ENCODE results near the gene ARL2BP. TPM values are rescaled to one million over a fixed set of nuclear protein-coding genes. Genes with fewer than 3 reads are reported as not detected.
A peak's percentile ranks its signal among the peaks of the same experiment; 100 is the strongest.

Gene ARL2BP
- total and polyA plus RNA-seq, 2 donors from 2014 or later: 53.9 to 61.5 TPM

DNA sequence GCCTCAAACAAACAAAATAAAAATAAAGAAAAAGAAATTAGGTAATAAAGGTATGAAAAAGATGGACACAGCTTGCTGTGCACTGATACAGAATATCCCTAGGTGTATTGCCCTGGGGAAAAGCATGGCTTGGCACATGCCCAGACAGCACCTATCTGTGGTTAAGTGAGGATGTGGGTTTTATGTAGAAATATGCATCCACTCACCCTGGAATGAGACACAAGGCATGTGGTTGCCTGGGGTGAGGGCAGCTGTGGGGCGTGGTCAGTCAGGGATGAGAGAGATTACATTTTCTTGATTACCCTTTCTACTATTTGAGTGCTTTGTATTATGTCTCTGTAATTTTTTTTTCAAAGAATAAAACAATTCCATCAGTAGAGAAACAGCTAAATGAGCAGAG is 32.5 kb downstream of the ARL2BP start:
- FAIRE-seq: no peak
- intact Hi-C loops (cut with DNase I): no loop called here
- peak in 1 of 5 donors; percentile 54 for DNase-seq

GRCh38 chr16:57278494-57278893 is 33.4 kb downstream of the ARL2BP start:
- no peak overlapping the region for H3K27ac ChIP-seq (ENCODE audit: low read depth in 2 of 2, low read length in 2 of 2)
- H3K4me1 ChIP-seq (ENCODE audit: control insufficient read depth in 2 of 3, insufficient read depth in 2 of 3, low read depth in 1 of 3, low read length in 3 of 3): peaks cover 0 to 6% (median 6%) of the 10 kb centered on the region in 3 donors
- H3K27me3 ChIP-seq (ENCODE audit: control insufficient read depth, insufficient read depth, low read length): no peaks in the 10 kb centered on the region
- DNase-seq: no peak
- H3K36me3 ChIP-seq (ENCODE audit: control insufficient read depth in 2 of 3, insufficient read depth in 3 of 3, low read length in 3 of 3): no peaks in the 10 kb centered on the region
- FAIRE-seq: no peak
- H3K4me3 ChIP-seq (ENCODE audit: low read length in 3 of 3): no peak overlapping the region
- intact Hi-C loops (cut with DNase I): no loop called here
- H3K9me3 ChIP-seq (ENCODE audit: control insufficient read depth in 2 of 3, insufficient read depth in 1 of 3, low read length in 3 of 3): no peaks in the 10 kb centered on the region
- H3K9ac ChIP-seq (ENCODE audit: low read length in 3 of 3): no peak overlapping the region
- TF ChIP-seq, protein P1, sequence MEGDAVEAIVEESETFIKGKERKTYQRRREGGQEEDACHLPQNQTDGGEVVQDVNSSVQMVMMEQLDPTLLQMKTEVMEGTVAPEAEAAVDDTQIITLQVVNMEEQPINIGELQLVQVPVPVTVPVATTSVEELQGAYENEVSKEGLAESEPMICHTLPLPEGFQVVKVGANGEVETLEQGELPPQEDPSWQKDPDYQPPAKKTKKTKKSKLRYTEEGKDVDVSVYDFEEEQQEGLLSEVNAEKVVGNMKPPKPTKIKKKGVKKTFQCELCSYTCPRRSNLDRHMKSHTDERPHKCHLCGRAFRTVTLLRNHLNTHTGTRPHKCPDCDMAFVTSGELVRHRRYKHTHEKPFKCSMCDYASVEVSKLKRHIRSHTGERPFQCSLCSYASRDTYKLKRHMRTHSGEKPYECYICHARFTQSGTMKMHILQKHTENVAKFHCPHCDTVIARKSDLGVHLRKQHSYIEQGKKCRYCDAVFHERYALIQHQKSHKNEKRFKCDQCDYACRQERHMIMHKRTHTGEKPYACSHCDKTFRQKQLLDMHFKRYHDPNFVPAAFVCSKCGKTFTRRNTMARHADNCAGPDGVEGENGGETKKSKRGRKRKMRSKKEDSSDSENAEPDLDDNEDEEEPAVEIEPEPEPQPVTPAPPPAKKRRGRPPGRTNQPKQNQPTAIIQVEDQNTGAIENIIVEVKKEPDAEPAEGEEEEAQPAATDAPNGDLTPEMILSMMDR (IDR thresholded peaks at IDR 0.05; ENCODE audit: borderline replicate concordance, extremely low read depth, insufficient read depth): no peak

More for the DNA sequence above, 32.5 kb downstream of the ARL2BP start:
- Histone ChIP-seq H3K4me1 (ENCODE audit: control insufficient read depth in 2 of 3, insufficient read depth in 2 of 3, low read depth in 1 of 3, low read length in 3 of 3) (peaks cover 0 to 6% (median 6%) of the 10 kb centered on the region in 3 donors), H3K27ac (ENCODE audit: low read depth in 2 of 2, low read length in 2 of 2) (no peak overlapping the region), H3K36me3 (ENCODE audit: control insufficient read depth in 2 of 3, insufficient read depth in 3 of 3, low read length in 3 of 3) (no peaks in the 10 kb centered on the region), H3K4me3 (ENCODE audit: low read length in 3 of 3) (no peak overlapping the region), H3K9me3 (ENCODE audit: control insufficient read depth in 2 of 3, insufficient read depth in 1 of 3, low read length in 3 of 3) (no peaks in the 10 kb centered on the region), H3K9ac (ENCODE audit: low read length in 3 of 3) (no peak overlapping the region), H3K27me3 (ENCODE audit: control insufficient read depth, insufficient read depth, low read length) (no peaks in the 10 kb centered on the region)
- TF ChIP-seq, protein P1 (IDR thresholded peaks at IDR 0.05; ENCODE audit: borderline replicate concordance, extremely low read depth, insufficient read depth): no peak

DNA sequence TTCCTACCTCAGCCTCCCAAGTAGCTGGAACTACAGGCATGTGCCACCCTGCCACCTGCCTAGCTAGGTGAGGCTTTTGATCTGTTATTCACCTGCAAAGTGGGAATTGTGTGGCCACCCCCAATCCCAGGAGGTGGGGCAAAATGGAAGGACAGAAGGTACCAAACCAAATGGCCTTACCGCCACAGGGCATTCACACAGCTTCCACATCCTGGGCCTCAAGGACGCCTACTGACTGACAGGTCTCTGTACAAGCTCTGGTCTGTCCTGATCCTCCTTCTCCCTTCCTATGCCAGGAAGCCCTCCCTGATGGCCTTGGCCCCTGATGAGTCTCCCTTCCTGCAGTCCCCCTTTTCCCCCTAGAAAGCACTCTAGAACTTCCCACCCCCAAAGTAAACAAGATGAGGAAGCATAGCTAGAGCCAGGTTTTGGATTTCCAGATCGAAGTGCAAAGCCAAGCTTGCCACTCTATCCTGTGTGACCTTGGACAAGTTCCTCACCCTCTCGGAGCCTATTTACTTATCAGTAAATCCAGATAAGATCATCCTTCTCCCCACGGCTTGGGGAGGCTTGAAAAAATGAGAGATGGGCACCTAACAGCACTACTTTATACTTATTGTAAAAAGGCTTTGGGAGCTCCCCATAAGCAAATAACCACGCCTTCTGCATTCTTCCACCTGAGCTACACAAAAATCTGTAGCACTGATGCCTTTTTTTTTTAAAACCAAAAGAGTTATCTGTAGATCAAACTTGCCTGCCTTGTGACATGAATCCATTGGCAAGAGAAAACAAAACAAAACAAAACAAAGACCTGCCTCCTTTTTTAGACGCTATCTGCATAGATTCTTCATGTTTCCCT is 35.0 kb downstream of the ARL2BP start:
- H3K9me3 ChIP-seq (ENCODE audit: control insufficient read depth in 2 of 3, insufficient read depth in 1 of 3, low read length in 3 of 3): no peaks in the 10 kb centered on the region
- no peaks in the 10 kb centered on the region for H3K27me3 ChIP-seq (ENCODE audit: control insufficient read depth, insufficient read depth, low read length)
- H3K4me1 ChIP-seq (ENCODE audit: control insufficient read depth in 2 of 3, insufficient read depth in 2 of 3, low read depth in 1 of 3, low read length in 3 of 3): peaks cover 0 to 10% (median 6%) of the 10 kb centered on the region in 3 donors
- no peaks in the 10 kb centered on the region for H3K36me3 ChIP-seq (ENCODE audit: control insufficient read depth in 2 of 3, insufficient read depth in 3 of 3, low read length in 3 of 3)
- TF ChIP-seq, protein P1 (IDR thresholded peaks at IDR 0.05; ENCODE audit: borderline replicate concordance, extremely low read depth, insufficient read depth): no peak
- H3K4me3 ChIP-seq (ENCODE audit: low read length in 3 of 3): no peak overlapping the region
- FAIRE-seq (no peak), DNase-seq (peak in 1 of 5 donors; percentile 8)
- peak overlapping the region in 1 of 2 donors; percentile 0 for H3K27ac ChIP-seq (ENCODE audit: low read depth in 2 of 2, low read length in 2 of 2)
- intact Hi-C loops (cut with DNase I): no loop called here
- no peak overlapping the region for H3K9ac ChIP-seq (ENCODE audit: low read length in 3 of 3)
